GM19193 (cell line): ENCODE results near the gene SCNN1B.

ENCODE experiments used
- POLR2A ChIP-seq: IDR thresholded peaks from 4 replicates; pipeline ENCODE4 v1.6.1; 2011; ENCODE audit not compliant: insufficient read depth, insufficient read length; ENCODE audit errors: extremely low read depth

SCNN1B gene

GRCh38 chr16:23374721-23375510, 72.8 kb downstream of the SCNN1B start:
- TF ChIP-seq POLR2A = no peak

- no peak for TF ChIP-seq POLR2A
Measured at GRCh38 chr16:23375643-23376042, 73.5 kb downstream of the SCNN1B start.

GRCh38 chr16:23377071-23377931, 75.2 kb downstream of the SCNN1B start:
- no peak for TF ChIP-seq POLR2A

- TF ChIP-seq POLR2A = no peak
Measured at GRCh38 chr16:23378256-23378655, 76.2 kb downstream of the SCNN1B start.

- no peak for TF ChIP-seq POLR2A
Measured at GRCh38 chr16:23378921-23379320, 76.8 kb downstream of the SCNN1B start.

GRCh38 chr16:23379707-23380106, 77.6 kb downstream of the SCNN1B start:
- no peak for TF ChIP-seq POLR2A

GRCh38 chr16:23380501-23380951, 78.4 kb downstream of the SCNN1B start:
- no peak for TF ChIP-seq POLR2A

- no peak for TF ChIP-seq POLR2A
Measured at GRCh38 chr16:23382279-23382678, 80.2 kb downstream of the SCNN1B start.

GRCh38 chr16:23383881-23384280, 81.8 kb downstream of the SCNN1B start:
- no peak for TF ChIP-seq POLR2A

GRCh38 chr16:23384878-23385277, 82.8 kb downstream of the SCNN1B start:
- TF ChIP-seq POLR2A = no peak

GRCh38 chr16:23385441-23385840, 83.3 kb downstream of the SCNN1B start:
- no peak for TF ChIP-seq POLR2A

- no peak for TF ChIP-seq POLR2A
Measured at GRCh38 chr16:23387666-23388065, 85.6 kb downstream of the SCNN1B start.

GRCh38 chr16:23388786-23389185, 86.7 kb downstream of the SCNN1B start:
- no peak for TF ChIP-seq POLR2A

GRCh38 chr16:23389201-23389600, 87.1 kb downstream of the SCNN1B start:
- TF ChIP-seq POLR2A = no peak

- TF ChIP-seq POLR2A = no peak
Measured at GRCh38 chr16:23391381-23392222, 89.5 kb downstream of the SCNN1B start.

- no peak for TF ChIP-seq POLR2A
Measured at GRCh38 chr16:23392223-23392600, 90.1 kb downstream of the SCNN1B start.
